HG02610 (cell line): ENCODE results near the gene ZNF396.

Experiments
- ATAC-seq: cut with Tn5 transposase; IDR thresholded peaks from one replicate; pipeline ENCODE4 v1.9.1; 2021; ENCODE audit warnings: mild to moderate bottlenecking, moderate library complexity; ENCODE audit not compliant: unreplicated experiment

The ZNF396 gene

GRCh38 chr18:35343488-35343935, 33.6 kb downstream of the ZNF396 start:
- no peak for ATAC-seq

DNA sequence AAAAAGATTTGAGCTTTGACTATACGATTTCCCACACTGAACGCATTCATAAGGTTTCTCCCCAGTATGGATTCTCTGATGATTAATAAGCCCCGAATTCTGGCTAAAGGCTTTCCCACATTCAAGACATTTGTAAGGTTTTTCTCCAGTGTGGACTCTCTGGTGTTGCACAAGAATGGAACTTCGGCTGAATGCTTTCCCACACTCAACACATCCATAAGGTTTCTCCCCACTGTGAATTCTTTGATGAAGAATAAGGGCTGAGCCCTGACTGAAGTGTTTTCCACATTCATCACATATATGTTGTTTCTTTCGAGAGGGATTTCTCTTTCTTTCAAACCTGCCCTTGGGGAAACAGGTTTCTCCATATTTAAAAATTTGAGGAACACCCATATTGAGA, 39.9 kb downstream of the ZNF396 start:
- ATAC-seq: no peak

- ATAC-seq: no peak
Measured at GRCh38 chr18:35335866-35336265, 41.3 kb downstream of the ZNF396 start.

DNA sequence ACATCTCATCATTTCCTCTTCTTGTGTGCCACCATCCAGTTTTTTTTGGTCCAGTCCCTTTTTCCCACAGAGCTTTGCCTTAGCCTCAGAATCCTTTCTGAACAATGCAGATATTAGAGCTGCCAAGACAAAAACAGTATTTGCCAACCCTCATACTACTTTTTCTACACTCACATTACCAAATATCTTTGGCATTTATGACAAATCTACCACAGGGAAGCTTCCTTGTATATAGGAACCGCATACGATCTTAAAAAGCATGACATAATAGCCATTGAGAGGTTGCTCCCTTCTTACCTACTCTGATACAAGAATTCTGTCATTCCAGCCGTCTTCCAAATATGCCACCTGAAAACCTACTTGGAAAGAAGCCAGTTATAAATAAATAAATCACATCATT, 42.3 kb downstream of the ZNF396 start:
- no peak for ATAC-seq

DNA sequence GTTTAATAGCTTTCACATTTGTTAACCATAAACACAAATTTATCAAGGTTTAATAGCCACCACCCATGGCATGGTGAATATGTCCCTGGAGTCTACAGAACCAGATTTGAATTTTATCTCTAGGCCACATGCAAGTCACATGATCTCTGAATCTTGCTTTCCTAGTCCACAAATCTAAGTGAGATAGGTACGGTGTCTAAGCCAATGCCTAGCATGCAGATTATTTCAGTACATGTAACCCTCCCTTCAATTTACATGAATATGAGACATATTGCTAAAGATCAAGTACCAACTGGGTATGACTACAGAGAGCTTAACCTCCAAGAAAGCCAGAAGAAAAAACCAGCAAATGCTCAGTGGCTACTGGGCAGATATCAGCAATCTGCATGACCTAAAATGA, 42.9 kb downstream of the ZNF396 start:
- ATAC-seq: no peak

DNA sequence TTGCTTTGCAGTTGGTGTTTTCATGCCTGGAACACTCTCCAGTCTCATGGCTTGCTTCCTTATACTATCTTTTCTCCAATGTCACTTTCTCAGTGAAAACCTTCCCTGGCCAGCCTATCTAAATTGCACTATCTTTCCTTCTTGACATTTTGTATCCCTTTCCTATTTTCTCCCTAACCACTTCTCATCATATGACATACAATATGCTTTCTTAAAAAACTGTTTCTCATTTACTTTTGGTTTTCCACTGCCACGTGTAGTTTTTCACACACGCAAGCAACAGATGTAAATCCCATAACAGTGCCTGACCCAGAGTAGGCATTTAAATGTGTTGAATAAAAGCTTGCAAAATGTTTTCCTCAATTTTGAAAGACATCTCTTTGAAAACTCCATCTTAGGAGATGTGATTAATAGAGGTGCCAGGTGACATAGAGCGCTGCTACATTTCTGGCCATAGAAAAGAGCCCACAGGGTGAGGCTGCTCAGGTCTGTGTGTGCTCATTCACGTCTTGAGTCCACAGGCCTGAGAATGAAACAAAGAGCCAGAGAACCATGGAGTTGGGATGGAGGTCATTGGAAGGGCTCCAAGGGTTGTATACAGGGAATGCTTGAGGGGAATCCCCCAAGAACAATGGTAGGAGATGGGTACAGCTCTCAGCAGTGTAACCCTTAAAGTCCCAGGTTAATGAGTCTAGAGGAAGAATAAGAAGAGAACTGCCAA, 45.6 kb downstream of the ZNF396 start:
- no peak for ATAC-seq

- no peak for ATAC-seq
Measured at GRCh38 chr18:35328868-35329267, 48.3 kb downstream of the ZNF396 start.

GRCh38 chr18:35326695-35327387, 50.3 kb downstream of the ZNF396 start:
- no peak for ATAC-seq

DNA sequence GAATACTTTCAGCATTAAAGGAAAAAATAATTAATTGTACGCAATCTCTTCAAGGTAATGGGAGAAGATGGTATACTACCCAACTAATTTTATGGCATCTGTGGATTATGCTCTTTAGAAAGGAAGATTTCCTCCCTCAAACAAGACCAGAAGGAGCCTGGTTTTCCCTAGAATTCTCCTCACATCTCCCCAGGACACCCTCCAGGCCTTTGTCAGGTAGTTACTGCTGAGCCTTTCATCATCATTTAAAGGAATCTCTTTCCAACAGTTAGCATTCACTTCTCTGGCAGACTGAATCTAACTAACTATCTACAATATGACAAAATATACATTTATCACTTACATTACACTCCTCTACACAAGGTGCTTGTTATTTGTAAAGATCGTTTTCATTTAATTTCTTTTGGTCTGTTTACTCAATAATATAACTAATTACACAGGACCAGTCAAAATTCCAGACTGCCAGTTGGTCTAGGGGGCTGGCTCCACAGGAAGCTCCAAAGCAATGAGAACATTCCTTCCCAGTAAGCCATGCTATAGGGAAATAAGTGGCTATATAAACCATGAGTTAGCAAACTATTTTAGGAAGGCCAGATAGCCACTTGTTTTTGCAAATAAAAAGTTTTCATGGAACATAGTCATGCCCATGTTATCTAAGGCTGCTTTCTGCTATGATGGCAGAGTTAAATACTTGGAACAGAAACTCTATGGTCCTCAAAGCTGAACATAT, 52.0 kb downstream of the ZNF396 start:
- no peak for ATAC-seq

GRCh38 chr18:35322486-35323458, 54.4 kb downstream of the ZNF396 start:
- ATAC-seq: no peak
